ENCODE data around the gene ERMP1.

- TF ChIP-seq CTCF (IDR thresholded peaks at IDR 0.05) (no peak), POLR2A (IDR thresholded peaks at IDR 0.05; ENCODE audit: low read depth) (no peak)
Observed at GRCh38 chr9:5748438-5748837, 84.5 kb downstream of the ERMP1 start.

All from esophagus muscularis mucosa (tissue), 3 donors.